Measurements from ENCODE around the gene ATP6V0E1.

ATP6V0E1 gene

GRCh38 chr5:172956936-172957335, 26.6 kb upstream of the ATP6V0E1 start:
- no peak for DNase-seq (ENCODE audit: low spot score)

GRCh38 chr5:172957458-172957857, 26.1 kb upstream of the ATP6V0E1 start:
- DNase-seq (ENCODE audit: low spot score) = no peak

- DNase-seq (ENCODE audit: low spot score) = peak; percentile 89
Measured at GRCh38 chr5:172958331-172959046, 25.1 kb upstream of the ATP6V0E1 start.

GRCh38 chr5:172959824-172960799, 23.5 kb upstream of the ATP6V0E1 start:
- no peak for DNase-seq (ENCODE audit: low spot score)

GRCh38 chr5:172969921-172970320, 13.7 kb upstream of the ATP6V0E1 start:
- no peak for DNase-seq (ENCODE audit: low spot score)

GRCh38 chr5:172971482-172971881, 12.1 kb upstream of the ATP6V0E1 start:
- DNase-seq (ENCODE audit: low spot score) = no peak

- DNase-seq (ENCODE audit: low spot score) = no peak
Measured at GRCh38 chr5:172972552-172972951, 11.0 kb upstream of the ATP6V0E1 start.

DNA sequence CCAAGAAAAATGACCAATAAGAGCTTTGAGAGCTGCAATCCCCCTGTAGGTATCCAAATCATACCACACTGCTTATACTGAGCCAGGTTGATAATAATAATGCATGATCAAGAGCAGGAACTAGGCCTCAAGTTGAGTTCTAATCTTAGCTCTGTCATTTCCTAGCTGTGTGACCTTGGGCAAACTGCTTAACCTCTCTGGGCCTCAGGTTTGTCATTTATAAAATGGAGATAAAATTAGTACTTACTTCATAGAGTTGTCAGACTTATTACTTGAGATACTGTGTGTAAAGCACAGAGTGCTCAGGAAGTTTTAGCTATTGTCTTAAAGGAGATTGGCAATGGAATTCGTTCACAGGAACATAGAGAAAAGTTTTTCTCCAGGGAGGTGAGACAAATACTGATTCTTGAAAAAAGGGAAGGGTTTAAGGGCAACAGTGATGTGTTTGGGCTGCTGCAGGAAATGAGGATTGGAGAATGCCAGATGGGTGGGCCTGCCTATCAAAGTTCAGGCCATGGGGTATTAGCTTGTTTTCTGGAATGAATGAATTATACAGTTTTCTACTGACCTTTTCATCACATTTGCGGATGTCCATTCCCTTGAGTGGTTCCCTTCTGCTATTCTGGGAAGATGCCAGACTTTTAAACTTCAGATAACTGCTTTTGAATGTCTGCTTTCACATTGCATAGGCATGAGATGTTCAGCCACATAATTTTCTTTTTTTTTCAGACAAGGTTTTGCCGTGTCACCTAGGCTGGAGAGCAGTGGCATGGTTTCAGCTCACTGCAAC, 10.2 kb upstream of the ATP6V0E1 start:
- no peak for DNase-seq (ENCODE audit: low spot score)

GRCh38 chr5:172973931-172974330, 9.6 kb upstream of the ATP6V0E1 start:
- DNase-seq (ENCODE audit: low spot score) = no peak

- no peak for DNase-seq (ENCODE audit: low spot score)
Measured at GRCh38 chr5:172975289-172975688, 8.3 kb upstream of the ATP6V0E1 start.

- DNase-seq (ENCODE audit: low spot score) = no peak
Measured at GRCh38 chr5:172979778-172980177, 3.8 kb upstream of the ATP6V0E1 start.

DNA sequence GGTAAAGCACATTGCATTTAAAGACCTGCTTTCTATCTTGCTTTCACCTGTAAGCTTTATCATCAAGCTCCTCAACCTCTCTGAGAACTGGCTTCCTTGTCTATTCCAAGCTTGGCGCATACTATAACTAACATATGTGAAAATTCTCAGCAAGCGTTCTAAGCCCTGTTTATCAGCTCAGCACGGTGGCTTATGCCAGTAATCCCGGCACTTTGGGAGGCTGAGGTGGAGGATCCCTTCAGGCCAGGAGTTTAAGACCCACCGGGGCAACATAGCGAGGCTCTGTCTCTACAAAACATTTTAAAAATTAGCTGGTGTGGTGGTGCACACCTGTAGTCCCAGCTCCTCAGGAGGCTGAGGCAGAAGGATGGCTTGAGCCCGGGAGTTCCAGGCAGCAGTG, 1.6 kb upstream of the ATP6V0E1 start:
- no peak for DNase-seq (ENCODE audit: low spot score)

- DNase-seq (ENCODE audit: low spot score) = peak; percentile 86
Measured at GRCh38 chr5:172984244-172984953, 828 bp downstream of the ATP6V0E1 start.

DNA sequence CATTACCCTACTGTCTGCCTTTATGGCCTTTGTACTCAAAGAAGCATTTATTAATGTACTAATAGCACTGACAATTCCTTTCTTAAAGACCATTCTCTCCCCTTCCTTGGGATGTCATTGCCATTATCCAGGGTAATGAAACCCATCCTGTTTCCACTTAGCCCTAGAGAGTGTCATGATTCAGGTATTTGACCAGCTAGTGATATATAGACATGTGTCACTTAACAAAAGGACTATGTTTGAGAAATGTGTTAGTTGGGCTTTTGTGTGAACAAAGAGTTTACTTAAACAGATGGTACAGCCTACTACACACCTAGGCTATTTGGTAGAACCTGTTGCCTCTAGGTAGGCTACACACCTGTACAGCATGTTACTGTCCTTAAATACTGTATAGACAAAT, 2.0 kb downstream of the ATP6V0E1 start:
- DNase-seq (ENCODE audit: low spot score) = no peak

- DNase-seq (ENCODE audit: low spot score) = no peak
Measured at GRCh38 chr5:172988276-172988675, 4.7 kb downstream of the ATP6V0E1 start.

DNA sequence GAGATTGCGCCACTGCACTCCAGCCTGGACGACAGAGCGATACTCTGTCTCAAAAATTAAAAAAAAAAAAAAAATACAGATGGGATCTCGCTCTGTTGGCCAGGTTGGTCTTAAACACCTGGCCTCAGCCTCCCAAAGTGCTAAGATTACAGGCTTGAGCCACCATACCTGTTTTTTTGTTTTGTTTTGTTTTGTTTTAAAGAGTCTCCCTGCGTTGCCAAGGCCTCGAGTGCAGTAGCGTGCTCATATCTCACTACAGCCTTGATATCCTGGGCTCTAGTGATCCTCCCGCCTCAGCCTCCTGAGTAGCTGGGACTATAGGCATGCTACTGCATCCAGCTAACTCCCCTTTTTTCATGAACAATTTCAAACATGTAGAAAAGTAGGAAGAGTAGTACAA, 7.2 kb downstream of the ATP6V0E1 start:
- no peak for DNase-seq (ENCODE audit: low spot score)

DNA sequence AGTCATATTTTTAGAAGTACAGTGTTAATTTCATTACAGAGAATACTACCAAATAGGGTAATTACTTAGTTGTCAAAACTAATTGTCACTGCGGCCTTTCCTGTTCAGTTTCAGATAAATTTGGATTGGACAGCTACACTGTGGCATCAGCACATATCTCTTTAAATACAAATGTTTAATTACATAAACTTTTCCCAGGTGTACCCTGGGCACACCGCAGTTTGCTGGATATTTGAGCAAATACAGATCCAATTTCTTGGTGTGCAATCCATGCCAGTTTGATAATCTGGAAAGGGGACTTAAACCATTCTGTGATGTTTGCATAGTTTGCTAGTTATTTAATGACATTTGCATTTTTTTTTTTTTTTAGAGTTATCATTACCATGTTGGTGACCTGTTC, 10.8 kb downstream of the ATP6V0E1 start:
- DNase-seq (ENCODE audit: low spot score) = no peak

DNA sequence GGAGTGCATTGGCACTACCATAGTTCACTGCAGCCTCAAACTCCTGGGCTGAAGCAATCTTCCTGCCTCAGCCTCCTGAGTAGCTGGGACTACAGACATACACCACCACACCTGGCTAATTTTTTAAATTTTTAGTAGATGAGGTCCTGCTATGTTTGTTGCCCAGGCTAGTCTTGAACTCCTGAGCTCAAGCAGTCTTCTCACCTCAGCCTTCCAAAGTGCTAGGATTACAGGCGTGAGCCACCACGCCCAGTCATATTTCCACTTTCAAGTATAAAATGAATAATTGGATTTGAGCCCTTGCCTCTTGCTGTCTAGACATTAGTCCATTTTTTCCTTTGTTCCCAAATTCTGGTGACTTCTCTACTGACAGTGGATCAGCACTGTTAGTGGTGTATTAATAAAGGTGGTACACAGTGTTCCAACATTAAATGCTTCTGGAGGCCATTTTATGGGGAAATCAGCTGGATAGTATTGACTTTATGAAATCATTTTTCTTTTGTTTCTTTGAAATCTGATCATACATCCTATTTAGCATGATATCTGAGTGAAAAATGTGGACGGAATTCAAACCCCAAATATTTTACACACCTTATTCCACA, 15.9 kb downstream of the ATP6V0E1 start:
- DNase-seq (ENCODE audit: low spot score) = no peak

DNA sequence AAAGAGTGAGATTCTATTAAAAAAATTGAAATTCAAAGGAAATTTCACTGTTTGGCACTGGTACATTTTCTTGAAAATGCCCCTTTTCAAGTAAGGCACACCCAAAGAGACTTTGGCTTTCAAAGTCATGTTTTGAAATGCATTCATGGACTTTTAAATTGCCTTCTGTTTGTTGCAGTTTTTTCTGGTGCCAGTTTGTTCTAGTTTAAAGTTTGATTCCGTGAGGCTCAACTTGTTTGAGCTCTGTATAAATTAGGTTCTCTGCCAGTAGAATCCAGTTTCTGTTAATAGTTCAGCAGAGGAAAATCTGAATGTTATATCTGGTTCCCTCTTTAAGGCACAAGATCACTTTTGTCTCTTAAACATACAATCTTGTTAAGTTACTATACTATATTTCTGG, 16.4 kb downstream of the ATP6V0E1 start:
- DNase-seq (ENCODE audit: low spot score) = no peak

DNA sequence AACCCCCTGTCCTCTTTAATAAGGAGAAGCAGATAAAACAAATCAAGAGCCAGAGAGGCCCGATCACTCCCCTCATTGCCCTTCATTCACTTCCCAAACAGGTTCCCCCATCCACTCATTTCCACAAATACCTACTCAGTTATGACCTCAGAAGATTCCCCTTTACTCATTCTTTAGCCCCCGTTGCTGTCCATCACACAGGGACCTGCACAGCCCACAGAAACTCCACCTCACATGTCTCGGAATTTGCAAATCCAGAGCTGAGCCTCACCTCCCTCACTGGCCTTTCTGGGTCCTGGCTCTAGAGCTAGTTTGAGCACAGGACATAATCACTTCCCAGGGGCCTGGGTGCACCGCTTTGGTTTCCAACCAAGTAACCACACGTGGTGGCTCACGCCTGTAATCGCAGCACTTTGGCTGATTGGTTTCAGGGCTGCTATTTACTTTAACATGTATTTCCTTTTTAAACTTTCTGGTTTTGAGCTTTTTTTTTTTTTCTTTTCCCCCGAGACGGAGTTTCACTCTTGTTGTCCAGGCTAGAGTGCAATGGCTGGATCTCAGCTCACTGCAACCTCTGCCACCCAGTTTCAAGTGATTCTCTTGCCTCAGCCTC, 17.8 kb downstream of the ATP6V0E1 start:
- no peak for DNase-seq (ENCODE audit: low spot score)

GRCh38 chr5:173003360-173003759, 19.8 kb downstream of the ATP6V0E1 start:
- no peak for DNase-seq (ENCODE audit: low spot score)
